DMS114 treated with DMSO at 0.1 percent for 48 hours (cell line): ENCODE results near the gene CARNS1.

Source experiments
- DNase-seq: peaks from one replicate; lab custom pipeline; 2025; ENCODE audit not compliant: unreplicated experiment; lab: John Stamatoyannopoulos, UW

CARNS1 gene

GRCh38 chr11:67415501-67416304 is at the start of gene CARNS1:
TSS of gene CARNS1 (plus strand) at chr11:67415678. CDS start at chr11:67416200, 522 bp downstream.
- no peak for DNase-seq

- DNase-seq, result no peak
These were observed 49.6 kb upstream of the CARNS1 start for GRCh38 chr11:67365736-67366444.

- DNase-seq, result no peak
These were observed 48.9 kb upstream of the CARNS1 start for GRCh38 chr11:67366546-67366945.

- no peak for DNase-seq
These were observed 48.3 kb upstream of the CARNS1 start for GRCh38 chr11:67366961-67367760.

- DNase-seq, result no peak
These were observed 47.7 kb upstream of the CARNS1 start for GRCh38 chr11:67367761-67368227.

- DNase-seq, result no peak
These were observed 46.9 kb upstream of the CARNS1 start for GRCh38 chr11:67368621-67369020.

- no peak for DNase-seq
These were observed 46.2 kb upstream of the CARNS1 start for GRCh38 chr11:67369275-67369674.

- DNase-seq, result no peak
These were observed 45.6 kb upstream of the CARNS1 start for GRCh38 chr11:67369801-67370284.

GRCh38 chr11:67370351-67371076 is 45.0 kb upstream of the CARNS1 start:
- DNase-seq, result no peak

GRCh38 chr11:67371189-67371910 is 44.1 kb upstream of the CARNS1 start:
- peak; percentile 71 for DNase-seq

- DNase-seq, result no peak
These were observed 43.6 kb upstream of the CARNS1 start for GRCh38 chr11:67371911-67372320.

- no peak for DNase-seq
These were observed 43.0 kb upstream of the CARNS1 start for GRCh38 chr11:67372321-67372992.

GRCh38 chr11:67372993-67373647 is 42.4 kb upstream of the CARNS1 start, which contains the start of gene CLCF1:
TSS of gene CLCF1 (minus strand) at chr11:67373598. CDS start at chr11:67373539, 59 bp downstream.
- DNase-seq, result no peak

GRCh38 chr11:67373648-67374570 is 41.6 kb upstream of the CARNS1 start:
- DNase-seq, result peak; percentile 68

- DNase-seq, result no peak
These were observed 40.8 kb upstream of the CARNS1 start for GRCh38 chr11:67374571-67375281.

- no peak for DNase-seq
These were observed 40.0 kb upstream of the CARNS1 start for GRCh38 chr11:67375320-67376055.
